Mucosa of stomach (tissue), 1 donor: ENCODE results near the gene GALR3.
A peak's percentile ranks its signal among the peaks of the same experiment; 100 is the strongest.

Experiments
- H3K27me3 ChIP-seq: one replicate; pipeline ENCODE4 v1.7.0; 2013; ENCODE audit warnings: mild to moderate bottlenecking, low read length; ENCODE audit not compliant: control insufficient read depth, insufficient read depth
- H3K36me3 ChIP-seq: one replicate; pipeline ENCODE4 v1.7.0; 2013; ENCODE audit warnings: low read length; ENCODE audit not compliant: control insufficient read depth, insufficient read depth
- H3K4me1 ChIP-seq: one replicate; pipeline ENCODE4 v1.7.0; 2013; ENCODE audit warnings: mild to moderate bottlenecking, low read length; ENCODE audit not compliant: control insufficient read depth, insufficient read depth
- H3K4me3 ChIP-seq: one replicate; pipeline ENCODE4 v1.7.0; 2013; ENCODE audit warnings: low read length
- H3K9ac ChIP-seq: one replicate; pipeline ENCODE4 v1.7.0; 2013; ENCODE audit warnings: mild to moderate bottlenecking, low read length, moderate library complexity
- H3K9me3 ChIP-seq: one replicate; pipeline ENCODE4 v1.7.0; 2013; ENCODE audit warnings: mild to moderate bottlenecking, low read length, moderate library complexity; ENCODE audit not compliant: control insufficient read depth
- donor health status: Pancreatic carcinoma.

The GALR3 gene, protein sequence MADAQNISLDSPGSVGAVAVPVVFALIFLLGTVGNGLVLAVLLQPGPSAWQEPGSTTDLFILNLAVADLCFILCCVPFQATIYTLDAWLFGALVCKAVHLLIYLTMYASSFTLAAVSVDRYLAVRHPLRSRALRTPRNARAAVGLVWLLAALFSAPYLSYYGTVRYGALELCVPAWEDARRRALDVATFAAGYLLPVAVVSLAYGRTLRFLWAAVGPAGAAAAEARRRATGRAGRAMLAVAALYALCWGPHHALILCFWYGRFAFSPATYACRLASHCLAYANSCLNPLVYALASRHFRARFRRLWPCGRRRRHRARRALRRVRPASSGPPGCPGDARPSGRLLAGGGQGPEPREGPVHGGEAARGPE

DNA sequence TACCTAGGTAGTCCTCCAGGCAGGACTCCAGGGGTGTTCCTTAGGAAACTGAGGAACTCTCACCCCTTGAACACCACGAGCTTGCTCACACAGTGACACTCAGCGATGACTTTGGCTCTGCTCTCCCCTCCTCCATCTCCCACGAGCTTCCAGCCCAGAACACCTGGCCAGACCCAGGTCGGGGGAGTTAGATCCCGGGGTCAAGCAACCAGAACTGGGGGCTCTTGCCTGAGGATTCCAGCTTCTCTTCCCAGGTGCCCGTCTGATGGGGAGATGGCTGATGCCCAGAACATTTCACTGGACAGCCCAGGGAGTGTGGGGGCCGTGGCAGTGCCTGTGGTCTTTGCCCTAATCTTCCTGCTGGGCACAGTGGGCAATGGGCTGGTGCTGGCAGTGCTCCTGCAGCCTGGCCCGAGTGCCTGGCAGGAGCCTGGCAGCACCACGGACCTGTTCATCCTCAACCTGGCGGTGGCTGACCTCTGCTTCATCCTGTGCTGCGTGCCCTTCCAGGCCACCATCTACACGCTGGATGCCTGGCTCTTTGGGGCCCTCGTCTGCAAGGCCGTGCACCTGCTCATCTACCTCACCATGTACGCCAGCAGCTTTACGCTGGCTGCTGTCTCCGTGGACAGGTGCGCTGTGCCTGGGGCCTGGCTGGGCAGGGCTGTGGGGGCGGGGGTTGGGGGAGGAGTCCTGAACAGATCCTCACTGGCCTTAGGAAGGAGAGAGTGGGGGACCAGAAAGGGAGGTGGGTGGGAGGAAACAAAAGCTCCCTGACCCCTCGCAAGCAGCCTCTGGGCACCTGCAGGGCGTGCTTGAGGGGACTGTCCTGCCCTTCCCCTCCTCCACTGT, at the start of gene GALR3:
TSS of gene GALR3 (plus strand) at position 249 of the 852 bp plus-strand sequence. CDS start at position 274, 25 bp downstream.
- no peak within 1 kb of the TSS for H3K9ac ChIP-seq
- peaks cover 47% of the 10 kb centered on the region for H3K27me3 ChIP-seq
- H3K9me3 ChIP-seq, result no peaks in the 10 kb centered on the region
- peaks cover 10% of the 10 kb centered on the region for H3K4me1 ChIP-seq
- no peaks in the 10 kb centered on the region for H3K36me3 ChIP-seq
- no peak within 1 kb of the TSS for H3K4me3 ChIP-seq

DNA sequence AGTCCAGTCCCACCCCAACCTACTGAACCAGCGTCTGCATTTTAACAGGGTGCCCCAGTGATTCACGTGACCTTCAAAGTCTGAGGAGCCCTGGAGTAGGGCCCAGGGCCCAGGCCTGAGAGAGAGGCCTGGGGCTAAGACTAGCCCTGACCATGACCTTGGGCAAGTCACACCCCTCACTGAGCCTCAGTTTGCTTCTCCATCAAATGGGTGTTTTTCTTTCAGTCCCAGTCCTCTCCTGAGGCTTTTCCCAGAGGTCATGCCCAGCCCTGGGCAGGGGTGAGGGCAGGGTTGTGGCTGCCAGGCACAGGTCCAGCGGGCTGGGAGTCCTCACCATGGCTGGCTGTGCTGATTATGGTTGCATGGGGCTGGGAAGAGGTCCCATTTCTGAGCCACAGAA, 48.5 kb upstream of the GALR3 start:
- H3K27me3 ChIP-seq, result no peaks in the 10 kb centered on the region
- no peaks in the 10 kb centered on the region for H3K9me3 ChIP-seq
- H3K4me3 ChIP-seq, result no peak overlapping the region
- H3K9ac ChIP-seq, result no peak overlapping the region
- H3K36me3 ChIP-seq, result peaks cover 4% of the 10 kb centered on the region
- peaks cover 13% of the 10 kb centered on the region for H3K4me1 ChIP-seq

DNA sequence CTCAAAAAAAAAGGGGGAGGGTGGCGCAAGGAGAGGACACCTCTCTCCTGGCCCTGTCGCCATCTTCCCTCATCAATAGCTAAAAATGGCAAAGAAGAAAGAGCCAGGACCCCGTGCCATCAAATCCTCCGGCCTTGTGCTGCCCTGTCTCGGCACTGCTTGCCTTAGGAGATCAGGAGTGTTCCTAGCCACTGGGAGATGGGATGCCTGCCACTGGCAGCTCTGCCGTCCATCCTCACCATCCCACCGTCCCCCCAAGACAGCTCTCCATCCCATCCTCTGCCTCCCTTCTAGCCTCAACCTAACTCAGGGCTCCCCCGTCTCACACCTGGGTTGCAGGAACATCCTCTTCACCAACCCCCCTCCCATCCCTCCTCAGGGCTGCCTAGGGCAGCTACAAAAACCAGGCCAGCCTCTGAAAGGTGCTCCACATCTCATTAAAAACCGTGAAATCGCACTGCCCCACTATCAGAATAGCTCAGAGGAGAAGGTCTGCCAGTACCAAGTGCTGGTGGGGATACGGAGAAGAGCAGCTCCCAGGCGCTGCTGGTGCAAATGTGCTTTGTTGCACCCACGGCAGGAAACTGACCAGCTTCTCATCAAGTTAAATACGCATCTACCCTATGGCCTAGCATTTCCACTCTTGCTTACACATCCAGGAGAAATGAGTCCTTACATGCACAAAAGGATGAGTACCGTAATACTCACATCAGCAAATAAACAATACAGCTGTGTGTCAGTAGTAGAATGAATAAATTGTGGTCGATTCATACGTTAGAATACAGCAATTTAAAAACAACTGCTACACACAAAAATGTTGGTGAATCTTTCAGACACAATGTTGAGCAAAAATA, 47.2 kb upstream of the GALR3 start:
- Histone ChIP-seq H3K9me3 (no peaks in the 10 kb centered on the region), H3K4me3 (no peak overlapping the region), H3K4me1 (peaks cover 13% of the 10 kb centered on the region), H3K36me3 (peaks cover 4% of the 10 kb centered on the region), H3K27me3 (no peaks in the 10 kb centered on the region), H3K9ac (no peak overlapping the region)

DNA sequence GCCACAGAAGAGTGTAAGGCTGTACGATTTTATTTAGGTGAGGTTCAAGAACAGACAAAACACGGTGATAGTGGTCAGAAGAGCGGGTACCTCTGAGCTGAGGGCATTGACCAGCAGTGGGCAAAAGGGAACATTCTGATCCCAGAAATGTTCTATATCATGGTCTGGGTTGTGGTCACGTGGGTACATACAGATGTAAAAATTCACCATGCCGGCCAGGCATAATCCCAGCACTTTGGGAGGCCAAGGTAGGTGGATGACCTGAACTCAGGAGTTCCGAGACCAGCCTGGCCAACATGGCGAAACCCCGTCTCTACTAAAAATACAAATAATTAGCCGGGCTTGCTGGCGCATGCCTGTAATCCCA, 46.6 kb upstream of the GALR3 start:
- Histone ChIP-seq H3K27me3 (no peaks in the 10 kb centered on the region), H3K9me3 (no peaks in the 10 kb centered on the region), H3K36me3 (peaks cover 4% of the 10 kb centered on the region), H3K4me1 (peaks cover 13% of the 10 kb centered on the region), H3K9ac (no peak overlapping the region), H3K4me3 (no peak overlapping the region)

DNA sequence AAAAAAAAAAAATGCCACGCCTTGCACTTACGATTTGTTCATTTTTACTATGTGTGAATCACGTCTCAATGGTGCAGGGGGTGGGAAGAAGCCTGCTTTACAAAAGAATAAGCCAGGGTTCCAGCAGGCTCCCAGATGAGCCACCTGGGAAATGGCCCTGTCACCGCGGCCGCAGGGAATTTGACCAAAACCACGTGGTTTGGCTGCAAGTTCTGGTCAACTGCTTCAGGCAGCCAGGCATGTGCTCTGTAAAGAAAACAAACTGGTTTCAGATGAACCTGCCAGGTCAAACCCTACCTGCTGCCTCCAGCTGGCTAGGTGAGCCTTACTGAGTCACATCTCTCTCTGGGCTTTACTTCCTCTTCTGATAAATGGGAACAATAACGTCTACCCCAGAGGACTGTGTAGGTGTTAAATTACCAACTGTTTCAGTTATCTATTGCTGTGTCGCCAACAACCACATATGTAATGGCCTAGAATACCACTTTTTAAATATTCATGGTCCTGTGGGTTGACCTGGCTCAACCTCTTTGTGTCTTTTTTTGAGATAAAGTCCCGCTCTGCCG, 46.0 kb upstream of the GALR3 start:
- H3K36me3 ChIP-seq, result peaks cover 4% of the 10 kb centered on the region
- no peak overlapping the region for H3K9ac ChIP-seq
- H3K9me3 ChIP-seq, result no peaks in the 10 kb centered on the region
- H3K27me3 ChIP-seq, result no peaks in the 10 kb centered on the region
- peaks cover 13% of the 10 kb centered on the region for H3K4me1 ChIP-seq
- no peak overlapping the region for H3K4me3 ChIP-seq

DNA sequence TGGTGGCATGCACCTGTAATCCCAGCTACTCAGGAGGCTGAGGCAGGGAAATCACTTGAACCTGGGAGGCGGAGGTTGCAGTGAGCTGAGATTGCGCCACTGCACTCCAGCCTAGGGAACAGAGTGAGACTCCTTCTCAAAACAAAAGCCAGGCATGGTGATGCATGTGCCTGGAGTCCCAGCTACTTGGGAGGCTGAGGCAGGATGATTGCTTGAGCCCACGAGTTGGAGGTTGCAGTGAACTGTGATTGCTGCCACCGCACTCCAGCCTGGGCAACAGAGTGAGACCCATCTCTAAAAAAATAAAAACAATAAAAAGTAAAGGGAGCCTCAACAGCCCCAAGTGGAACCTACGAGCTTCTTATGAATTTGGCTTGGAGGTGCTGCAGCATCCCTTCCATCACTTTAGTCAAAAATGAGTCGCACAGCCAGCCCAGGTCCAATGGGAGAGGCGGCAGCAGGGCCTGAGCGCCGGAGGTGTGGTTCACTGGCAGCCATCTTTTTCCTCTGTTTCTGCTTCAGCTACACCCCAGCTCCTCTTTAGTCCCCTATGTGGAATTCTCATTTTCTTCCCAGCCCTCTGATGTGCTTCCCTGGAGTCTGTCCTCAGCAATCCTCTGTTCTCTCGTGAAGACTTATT, 44.7 kb upstream of the GALR3 start:
- no peak overlapping the region for H3K4me3 ChIP-seq
- no peaks in the 10 kb centered on the region for H3K36me3 ChIP-seq
- no peaks in the 10 kb centered on the region for H3K27me3 ChIP-seq

DNA sequence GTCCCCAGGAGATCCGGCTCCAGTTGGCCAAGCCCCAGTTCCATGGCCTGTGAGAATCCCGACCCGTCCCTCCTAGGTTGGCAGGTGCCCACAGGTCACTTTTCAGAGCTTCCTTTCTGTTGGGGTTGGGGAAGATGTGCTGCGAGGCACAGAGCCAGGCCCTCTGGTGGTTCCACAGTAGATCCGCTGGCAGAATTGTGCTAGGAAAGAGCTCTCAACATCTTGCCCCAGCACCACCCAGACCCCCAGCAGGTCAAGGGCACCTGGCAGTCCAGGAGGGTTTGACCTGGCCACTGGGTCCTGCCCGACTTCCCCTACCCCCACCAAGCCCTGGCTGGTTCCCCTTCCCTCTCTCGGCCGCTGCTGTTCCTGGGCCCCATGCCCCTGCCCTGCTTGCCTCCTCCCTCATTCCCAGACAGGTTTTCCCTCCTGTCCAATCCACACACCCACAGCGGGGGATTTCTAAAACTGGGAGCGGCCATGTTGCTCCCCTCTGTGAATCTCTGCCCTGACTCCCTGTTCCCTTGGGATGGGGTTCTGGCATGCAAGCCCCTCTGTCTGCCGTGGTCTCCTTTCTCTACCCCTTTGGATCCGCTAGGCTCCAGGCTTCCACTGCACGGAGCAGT, 41.6 kb upstream of the GALR3 start:
- H3K9ac ChIP-seq, result no peak overlapping the region

More for the DNA sequence above, 44.7 kb upstream of the GALR3 start:
- Histone ChIP-seq H3K9ac (no peak overlapping the region), H3K4me1 (peaks cover 13% of the 10 kb centered on the region), H3K9me3 (no peaks in the 10 kb centered on the region)

DNA sequence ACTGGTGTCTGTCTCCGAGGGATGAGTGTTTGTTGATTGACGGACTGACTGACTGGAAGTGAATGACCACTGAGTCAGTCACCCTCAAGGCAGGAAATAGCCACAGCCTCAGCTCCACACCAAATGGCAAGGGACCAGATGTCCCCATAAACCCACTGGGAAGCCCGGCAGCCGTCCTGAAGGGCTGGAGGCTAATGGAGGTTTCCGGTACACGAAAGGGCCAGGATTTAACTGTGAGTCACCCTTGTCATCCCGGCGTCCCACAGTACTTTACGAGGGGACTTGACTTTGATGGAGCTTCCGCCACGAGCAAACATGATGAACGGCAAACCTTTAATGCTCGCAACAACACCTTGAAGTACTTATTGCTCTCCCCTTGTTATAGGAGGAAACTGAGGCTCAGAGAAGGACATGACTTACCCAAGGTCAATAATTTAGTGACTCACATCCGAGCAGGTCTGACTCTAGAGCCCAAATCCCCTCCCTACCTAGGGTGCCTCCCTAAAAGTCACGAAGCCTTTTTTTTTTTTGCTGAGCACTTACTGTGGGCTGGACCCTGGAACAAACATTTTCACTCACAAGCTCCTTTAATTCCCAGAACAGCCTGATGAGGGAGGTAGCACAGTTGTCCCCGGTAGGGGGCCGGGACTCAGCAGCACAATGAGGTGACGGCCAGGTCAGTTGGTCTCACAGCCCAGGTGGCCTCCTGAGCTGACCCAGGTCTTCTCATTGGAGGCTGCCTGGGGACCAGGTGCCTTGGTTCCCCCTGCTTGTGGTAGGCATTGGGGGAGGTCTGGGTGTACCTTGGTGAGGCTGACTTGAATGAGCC, 40.6 kb upstream of the GALR3 start:
- Histone ChIP-seq H3K4me1 (peaks cover 23% of the 10 kb centered on the region), H3K27me3 (no peaks in the 10 kb centered on the region), H3K4me3 (no peak overlapping the region), H3K9me3 (no peaks in the 10 kb centered on the region), H3K36me3 (no peaks in the 10 kb centered on the region), H3K9ac (no peak overlapping the region)

More for the DNA sequence above, 41.6 kb upstream of the GALR3 start:
- Histone ChIP-seq H3K4me3 (no peak overlapping the region), H3K27me3 (no peaks in the 10 kb centered on the region), H3K4me1 (peaks cover 33% of the 10 kb centered on the region), H3K36me3 (no peaks in the 10 kb centered on the region), H3K9me3 (no peaks in the 10 kb centered on the region)

DNA sequence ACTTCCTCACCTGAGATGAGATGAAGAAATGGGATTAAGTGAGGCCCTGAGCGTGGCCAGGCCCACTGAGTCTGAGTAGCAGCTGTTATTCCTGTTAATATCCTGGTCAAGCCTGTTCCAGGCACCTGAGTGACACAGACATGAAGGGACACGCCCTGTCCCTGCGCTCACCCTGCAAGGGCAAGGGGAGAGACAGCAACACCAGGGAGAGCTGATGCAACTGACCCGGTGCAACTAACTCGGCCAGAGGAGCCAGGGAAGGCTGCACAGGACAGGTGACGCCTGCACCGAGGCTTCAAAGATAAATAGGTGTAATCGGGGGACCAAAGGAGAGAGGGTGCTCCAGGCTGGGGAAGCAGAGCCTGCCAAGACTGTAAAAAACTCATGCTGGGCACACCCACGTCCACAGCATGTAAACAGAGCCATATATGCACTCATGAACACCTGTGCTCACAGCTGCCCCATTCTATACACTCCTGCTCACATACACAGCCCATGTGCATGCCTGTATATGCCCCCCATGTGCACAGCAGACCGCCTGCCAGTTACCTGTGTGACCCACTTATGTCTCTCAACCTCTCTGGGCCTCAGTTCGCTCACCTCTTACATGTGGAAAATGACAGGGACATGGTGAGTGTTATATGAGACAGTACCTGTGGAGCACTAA, 38.2 kb upstream of the GALR3 start:
- H3K9me3 ChIP-seq, result no peaks in the 10 kb centered on the region
- H3K36me3 ChIP-seq, result no peaks in the 10 kb centered on the region
- H3K4me1 ChIP-seq, result peaks cover 22% of the 10 kb centered on the region
- H3K4me3 ChIP-seq, result no peak overlapping the region
- no peaks in the 10 kb centered on the region for H3K27me3 ChIP-seq
- H3K9ac ChIP-seq, result peak overlapping the region; percentile 36

DNA sequence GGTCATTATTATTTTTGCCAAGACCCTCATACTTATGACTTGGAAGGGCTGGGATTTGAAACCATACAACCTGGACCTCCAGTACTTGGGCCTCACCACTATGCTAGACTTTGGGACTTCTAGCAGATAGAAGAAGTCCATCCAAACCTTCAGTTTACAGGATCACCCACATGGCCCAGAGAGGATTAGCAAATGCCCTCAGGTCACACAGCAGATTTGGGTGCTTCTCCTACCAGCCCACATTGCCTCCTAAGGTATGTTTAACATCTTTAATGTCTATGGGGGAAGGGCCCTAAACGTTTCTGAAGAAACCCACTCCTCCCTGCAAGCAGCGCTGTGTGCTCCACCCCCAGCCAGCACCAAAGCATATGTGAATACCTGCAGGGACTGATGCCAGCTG, 32.9 kb upstream of the GALR3 start:
- Histone ChIP-seq H3K27me3 (no peaks in the 10 kb centered on the region), H3K4me3 (no peak overlapping the region), H3K4me1 (peaks cover 6% of the 10 kb centered on the region), H3K9ac (no peak overlapping the region), H3K36me3 (no peaks in the 10 kb centered on the region), H3K9me3 (no peaks in the 10 kb centered on the region)
